Activated CD8-positive, alpha-beta memory T cell treated with anti-CD3 and anti-CD28 coated beads, Interleukin-2, amount 50 U/mL, for 1 hour (primary cell): Measurements from ENCODE around the gene COX8A.
"Not testable (repeated sequence)": the region's sequence is repeated elsewhere in the genome, so short reads cannot be mapped to it uniquely, and the experiment has no call there.

Experiments
- DNase-seq: peaks from one replicate; pipeline ENCODE4 v3.0.0-alpha.2; 2020; ENCODE audit errors: extremely low read depth

Gene COX8A

GRCh38 chr11:63969461-63969860 is 5.0 kb upstream of the COX8A start:
- DNase-seq, result no peak

GRCh38 chr11:63970902-63971301 is 3.5 kb upstream of the COX8A start:
- no peak for DNase-seq

GRCh38 chr11:63973912-63974258 is 535 bp upstream of the COX8A start:
- DNase-seq, result not testable (repeated sequence)

- no peak for DNase-seq
Measured at GRCh38 chr11:63978551-63979239, 4.3 kb downstream of the COX8A start.

GRCh38 chr11:63979426-63979825 is 5.0 kb downstream of the COX8A start:
- DNase-seq, result no peak

- DNase-seq, result no peak
Measured at GRCh38 chr11:63985812-63986155, 11.4 kb downstream of the COX8A start.

- DNase-seq, result peak; percentile 65
Measured at GRCh38 chr11:63986156-63986931, 11.9 kb downstream of the COX8A start, which contains the start of gene OTUB1. TSS of gene OTUB1 (plus strand) at chr11:63986438. CDS start at chr11:63986457, 19 bp downstream.

- no peak for DNase-seq
Measured at GRCh38 chr11:63986932-63987513, 12.6 kb downstream of the COX8A start.

- DNase-seq, result no peak
Measured at GRCh38 chr11:63991558-63991957, 17.1 kb downstream of the COX8A start.

GRCh38 chr11:63993100-63993499 is 18.7 kb downstream of the COX8A start:
- DNase-seq, result no peak

- no peak for DNase-seq
Measured at GRCh38 chr11:63993993-63994392, 19.6 kb downstream of the COX8A start.

GRCh38 chr11:63996512-63996911 is 22.1 kb downstream of the COX8A start:
- no peak for DNase-seq

- no peak for DNase-seq
Measured at GRCh38 chr11:63997104-63997700, 22.8 kb downstream of the COX8A start.

GRCh38 chr11:63997801-63998337 is 23.4 kb downstream of the COX8A start:
- DNase-seq, result no peak

- no peak for DNase-seq
Measured at GRCh38 chr11:63998558-63999348, 24.3 kb downstream of the COX8A start.

- DNase-seq, result no peak
Measured at GRCh38 chr11:63999349-64000025, 25.1 kb downstream of the COX8A start.

- DNase-seq, result peak; percentile 16
Measured at GRCh38 chr11:64000026-64000739, 25.8 kb downstream of the COX8A start.

GRCh38 chr11:64000740-64001483 is 26.5 kb downstream of the COX8A start:
- DNase-seq, result no peak
